ENCODE data around the gene ODF4. TPM values are rescaled to one million over a fixed set of nuclear protein-coding genes. Genes with fewer than 3 reads are reported as not detected.
"Not testable (repeated sequence)": the region's sequence is repeated elsewhere in the genome, so short reads cannot be mapped to it uniquely, and the experiment has no call there.

The ODF4 gene
- total RNA-seq, 1 donor from 2014 or later = not detected

GRCh38 chr17:8345052-8345690 lies 5.5 kb downstream of the ODF4 start:
- peaks cover 7% of the 10 kb centered on the region for H3K27me3 Mint-ChIP-seq (ENCODE audit: unreplicated experiment)
- H3K4me1 Mint-ChIP-seq (ENCODE audit: unreplicated experiment) = no peaks in the 10 kb centered on the region
- no peak overlapping the region for H3K4me3 Mint-ChIP-seq (ENCODE audit: unreplicated experiment)
- no peak for DNase-seq (ENCODE audit: low spot score)
- no peak overlapping the region for H3K27ac Mint-ChIP-seq (ENCODE audit: unreplicated experiment)
- TF ChIP-seq, protein P1, sequence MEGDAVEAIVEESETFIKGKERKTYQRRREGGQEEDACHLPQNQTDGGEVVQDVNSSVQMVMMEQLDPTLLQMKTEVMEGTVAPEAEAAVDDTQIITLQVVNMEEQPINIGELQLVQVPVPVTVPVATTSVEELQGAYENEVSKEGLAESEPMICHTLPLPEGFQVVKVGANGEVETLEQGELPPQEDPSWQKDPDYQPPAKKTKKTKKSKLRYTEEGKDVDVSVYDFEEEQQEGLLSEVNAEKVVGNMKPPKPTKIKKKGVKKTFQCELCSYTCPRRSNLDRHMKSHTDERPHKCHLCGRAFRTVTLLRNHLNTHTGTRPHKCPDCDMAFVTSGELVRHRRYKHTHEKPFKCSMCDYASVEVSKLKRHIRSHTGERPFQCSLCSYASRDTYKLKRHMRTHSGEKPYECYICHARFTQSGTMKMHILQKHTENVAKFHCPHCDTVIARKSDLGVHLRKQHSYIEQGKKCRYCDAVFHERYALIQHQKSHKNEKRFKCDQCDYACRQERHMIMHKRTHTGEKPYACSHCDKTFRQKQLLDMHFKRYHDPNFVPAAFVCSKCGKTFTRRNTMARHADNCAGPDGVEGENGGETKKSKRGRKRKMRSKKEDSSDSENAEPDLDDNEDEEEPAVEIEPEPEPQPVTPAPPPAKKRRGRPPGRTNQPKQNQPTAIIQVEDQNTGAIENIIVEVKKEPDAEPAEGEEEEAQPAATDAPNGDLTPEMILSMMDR (IDR thresholded peaks at IDR 0.05; ENCODE audit: unreplicated experiment) = no peak
- no peaks in the 10 kb centered on the region for H3K36me3 Mint-ChIP-seq (ENCODE audit: low read depth, unreplicated experiment)
- H3K9me3 Mint-ChIP-seq (ENCODE audit: unreplicated experiment) = no peaks in the 10 kb centered on the region

GRCh38 chr17:8345951-8346665 lies 6.5 kb downstream of the ODF4 start:
- no peaks in the 10 kb centered on the region for H3K4me1 Mint-ChIP-seq (ENCODE audit: unreplicated experiment)
- peaks cover 7% of the 10 kb centered on the region for H3K27me3 Mint-ChIP-seq (ENCODE audit: unreplicated experiment)
- H3K4me3 Mint-ChIP-seq (ENCODE audit: unreplicated experiment) = no peak overlapping the region
- TF ChIP-seq, protein P1 (IDR thresholded peaks at IDR 0.05; ENCODE audit: unreplicated experiment) = no peak
- no peak for DNase-seq (ENCODE audit: low spot score)
- no peaks in the 10 kb centered on the region for H3K9me3 Mint-ChIP-seq (ENCODE audit: unreplicated experiment)
- no peaks in the 10 kb centered on the region for H3K36me3 Mint-ChIP-seq (ENCODE audit: low read depth, unreplicated experiment)
- H3K27ac Mint-ChIP-seq (ENCODE audit: unreplicated experiment) = no peak overlapping the region

DNA sequence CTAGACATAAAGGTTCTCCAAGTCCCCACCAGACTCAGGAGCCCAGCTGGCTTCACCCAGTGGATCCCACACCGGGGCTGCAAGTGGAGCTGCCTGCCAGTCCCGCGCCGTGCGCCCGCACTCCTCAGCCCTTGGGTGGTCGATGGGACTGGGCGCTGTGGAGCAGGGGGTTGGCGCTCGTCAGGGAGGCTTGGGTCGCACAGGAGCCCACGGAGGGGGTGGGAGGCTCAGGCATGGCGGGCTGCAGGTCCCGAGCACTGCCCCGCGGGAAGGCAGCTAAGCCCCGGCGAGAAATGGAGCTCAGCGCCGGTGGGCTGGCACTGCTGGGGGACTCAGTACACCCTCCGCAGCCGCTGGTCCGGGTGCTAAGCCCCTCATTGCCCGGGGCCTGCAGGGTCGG lies 7.4 kb downstream of the ODF4 start:
- not testable (repeated sequence) for H3K27me3 Mint-ChIP-seq (ENCODE audit: unreplicated experiment); DNase-seq (ENCODE audit: low spot score); H3K4me1 Mint-ChIP-seq (ENCODE audit: unreplicated experiment); H3K27ac Mint-ChIP-seq (ENCODE audit: unreplicated experiment); H3K36me3 Mint-ChIP-seq (ENCODE audit: low read depth, unreplicated experiment); H3K9me3 Mint-ChIP-seq (ENCODE audit: unreplicated experiment); H3K4me3 Mint-ChIP-seq (ENCODE audit: unreplicated experiment)

DNA sequence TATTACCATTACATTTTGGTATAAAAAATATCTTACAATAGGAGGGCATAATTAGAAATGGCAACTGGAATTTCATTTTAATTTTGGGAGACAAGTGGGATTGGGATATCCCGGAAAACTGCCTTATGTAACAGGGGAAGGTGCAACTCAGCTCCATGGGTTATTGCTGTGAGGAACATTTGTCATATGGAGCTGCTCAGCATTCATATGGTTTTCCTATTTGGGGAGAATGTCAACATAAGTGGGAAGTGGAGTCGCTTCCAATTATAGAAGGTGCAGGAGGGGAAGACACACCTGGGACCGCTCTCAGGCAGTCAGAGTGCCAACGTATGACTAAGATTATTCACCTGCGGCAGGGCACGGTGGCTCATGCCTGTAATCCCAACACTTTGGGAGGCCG lies 10.7 kb downstream of the ODF4 start:
- peaks cover 6% of the 10 kb centered on the region for H3K27me3 Mint-ChIP-seq (ENCODE audit: unreplicated experiment)
- no peaks in the 10 kb centered on the region for H3K36me3 Mint-ChIP-seq (ENCODE audit: low read depth, unreplicated experiment)
- DNase-seq (ENCODE audit: low spot score) = no peak
- H3K4me3 Mint-ChIP-seq (ENCODE audit: unreplicated experiment) = no peak overlapping the region
- TF ChIP-seq, protein P1 (IDR thresholded peaks at IDR 0.05; ENCODE audit: unreplicated experiment) = no peak
- H3K4me1 Mint-ChIP-seq (ENCODE audit: unreplicated experiment) = no peaks in the 10 kb centered on the region
- H3K9me3 Mint-ChIP-seq (ENCODE audit: unreplicated experiment) = no peaks in the 10 kb centered on the region
- no peak overlapping the region for H3K27ac Mint-ChIP-seq (ENCODE audit: unreplicated experiment)

DNA sequence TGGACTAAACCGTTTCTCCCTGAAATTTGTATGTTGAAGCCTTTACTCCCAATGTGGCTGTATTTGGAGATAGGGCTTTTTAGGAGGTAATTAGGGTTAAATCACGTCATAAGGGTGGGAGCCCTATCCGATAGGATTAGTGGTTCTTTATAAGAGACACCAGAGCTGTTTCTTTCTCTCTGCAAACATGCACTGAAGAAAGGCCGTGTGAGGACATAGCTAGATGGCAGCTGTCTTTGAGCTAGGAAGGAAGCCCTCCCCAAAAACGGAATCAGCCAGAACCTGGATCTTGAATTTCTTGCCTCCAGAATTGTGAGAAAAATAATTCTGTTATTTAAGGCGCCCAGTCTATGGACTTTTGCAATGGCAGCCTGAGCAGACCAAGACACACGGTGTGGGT lies 14.1 kb downstream of the ODF4 start:
- H3K4me1 Mint-ChIP-seq (ENCODE audit: unreplicated experiment) = peaks cover 7% of the 10 kb centered on the region
- H3K27ac Mint-ChIP-seq (ENCODE audit: unreplicated experiment) = no peak overlapping the region
- H3K9me3 Mint-ChIP-seq (ENCODE audit: unreplicated experiment) = no peaks in the 10 kb centered on the region
- no peaks in the 10 kb centered on the region for H3K36me3 Mint-ChIP-seq (ENCODE audit: low read depth, unreplicated experiment)
- TF ChIP-seq, protein P1 (IDR thresholded peaks at IDR 0.05; ENCODE audit: unreplicated experiment) = no peak
- DNase-seq (ENCODE audit: low spot score) = no peak
- no peak overlapping the region for H3K4me3 Mint-ChIP-seq (ENCODE audit: unreplicated experiment)
- H3K27me3 Mint-ChIP-seq (ENCODE audit: unreplicated experiment) = no peaks in the 10 kb centered on the region

Measured in endothelial cell (in vitro differentiated cells).